SHP77 treated with DMSO at 0.1 percent for 48 hours (cell line): ENCODE data around the gene ZBTB5.
"Not testable (repeated sequence)": the region's sequence is repeated elsewhere in the genome, so short reads cannot be mapped to it uniquely, and the experiment has no call there.

ENCODE experiments used
- DNase-seq: peaks from one replicate; lab custom pipeline; 2025; lab: John Stamatoyannopoulos, UW

Gene ZBTB5

GRCh38 chr9:37486256-37486615, 21.0 kb upstream of the ZBTB5 start:
- DNase-seq, result no peak

DNA sequence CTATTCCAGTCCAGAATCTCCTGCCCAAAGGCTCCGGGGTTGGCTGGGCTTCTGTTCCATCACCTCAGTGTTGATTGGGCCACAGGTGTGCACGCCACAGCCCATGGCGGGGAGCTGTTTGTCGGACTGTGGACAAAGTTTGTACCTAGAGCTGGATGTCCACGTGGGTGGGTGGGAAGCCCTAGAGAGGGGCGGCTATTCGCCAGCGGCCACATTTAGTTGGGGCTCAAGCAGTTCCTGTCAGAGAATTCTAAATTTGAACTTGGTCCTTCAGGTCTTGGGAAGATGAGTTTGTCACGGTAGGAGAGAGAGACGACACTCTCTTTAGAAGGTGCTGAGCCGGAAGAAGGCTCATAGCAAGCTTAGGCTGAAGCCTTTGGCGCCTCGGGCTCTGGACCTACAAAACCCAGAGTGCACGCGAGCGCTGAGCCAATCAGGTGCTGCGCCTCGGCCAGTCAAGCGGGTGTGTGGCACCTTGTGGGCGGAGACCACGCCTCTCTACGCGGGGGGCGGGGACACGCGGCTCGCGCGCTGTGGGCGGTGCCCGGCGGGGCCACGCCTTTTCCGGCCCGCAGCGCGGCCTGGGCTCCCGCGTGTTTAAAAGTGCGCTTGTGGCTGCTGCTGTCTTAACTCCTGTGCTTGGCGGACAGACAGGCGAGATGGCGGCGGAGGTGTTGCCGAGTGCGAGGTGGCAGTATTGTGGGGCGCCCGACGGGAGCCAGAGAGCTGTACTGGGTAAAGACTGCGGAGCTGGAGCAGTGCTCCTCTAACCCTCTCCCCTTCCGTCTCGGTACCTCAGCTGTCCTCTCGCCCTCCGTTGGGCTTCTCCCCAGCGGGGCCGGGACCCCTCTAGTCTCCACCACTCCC, 20.4 kb upstream of the ZBTB5 start, which contains the start of gene POLR1E:
TSS of gene POLR1E (plus strand) at position 560 of the 867 bp plus-strand sequence. CDS start at position 660, 100 bp downstream.
- peak; percentile 52 for DNase-seq

GRCh38 chr9:37480759-37481158, 15.5 kb upstream of the ZBTB5 start:
- DNase-seq, result no peak

DNA sequence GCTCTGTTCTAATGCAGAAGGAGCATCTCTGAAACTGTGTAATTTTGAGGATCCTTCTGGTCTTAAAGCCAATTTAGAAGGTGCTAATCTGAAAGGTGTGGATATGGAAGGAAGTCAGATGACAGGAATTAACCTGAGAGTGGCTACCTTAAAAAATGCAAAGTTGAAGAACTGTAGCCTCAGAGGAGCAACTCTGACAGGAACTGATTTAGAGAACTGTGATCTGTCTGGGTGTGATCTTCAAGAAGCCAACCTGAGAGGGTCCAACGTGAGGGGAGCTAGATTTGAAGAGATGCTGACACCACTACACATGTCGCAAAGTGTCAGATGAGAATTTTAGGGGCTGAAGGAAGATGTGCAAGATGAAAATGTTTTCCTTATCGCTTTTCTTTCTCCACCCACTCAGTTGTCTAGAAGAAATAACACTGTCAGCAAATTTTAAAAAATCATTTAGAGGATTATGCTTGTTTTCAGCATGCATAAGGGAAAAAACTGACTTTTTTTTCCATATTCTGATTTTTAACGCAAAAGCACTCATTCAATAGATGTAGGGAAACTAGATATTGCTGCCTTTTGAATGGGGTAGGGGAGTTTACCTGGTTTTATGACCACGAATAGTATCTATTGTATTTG, 12.9 kb upstream of the ZBTB5 start:
- DNase-seq, result not testable (repeated sequence)

DNA sequence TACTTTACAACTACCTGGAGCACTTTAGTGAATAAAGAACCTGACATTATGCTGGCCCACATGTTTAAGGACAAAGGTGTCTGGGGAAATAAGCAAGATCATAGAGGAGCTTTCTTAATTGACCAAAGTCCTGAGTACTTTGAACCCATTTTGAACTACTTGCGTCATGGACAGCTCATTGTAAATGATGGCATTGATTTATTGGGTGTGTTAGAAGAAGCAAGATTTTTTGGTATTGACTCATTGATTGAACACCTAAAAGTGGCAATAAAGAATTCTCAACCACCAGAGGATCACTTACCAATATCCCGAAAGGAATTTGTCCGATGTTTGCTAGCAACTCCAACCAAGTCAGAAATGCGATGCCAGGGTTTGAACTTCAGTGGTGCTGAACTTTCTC, 12.2 kb upstream of the ZBTB5 start:
- not testable (repeated sequence) for DNase-seq

- no peak for DNase-seq
These were observed 11.7 kb upstream of the ZBTB5 start for GRCh38 chr9:37476930-37477329.

GRCh38 chr9:37474438-37474837, 9.2 kb upstream of the ZBTB5 start:
- DNase-seq, result no peak

GRCh38 chr9:37473982-37474381, 8.7 kb upstream of the ZBTB5 start:
- not testable (repeated sequence) for DNase-seq

DNA sequence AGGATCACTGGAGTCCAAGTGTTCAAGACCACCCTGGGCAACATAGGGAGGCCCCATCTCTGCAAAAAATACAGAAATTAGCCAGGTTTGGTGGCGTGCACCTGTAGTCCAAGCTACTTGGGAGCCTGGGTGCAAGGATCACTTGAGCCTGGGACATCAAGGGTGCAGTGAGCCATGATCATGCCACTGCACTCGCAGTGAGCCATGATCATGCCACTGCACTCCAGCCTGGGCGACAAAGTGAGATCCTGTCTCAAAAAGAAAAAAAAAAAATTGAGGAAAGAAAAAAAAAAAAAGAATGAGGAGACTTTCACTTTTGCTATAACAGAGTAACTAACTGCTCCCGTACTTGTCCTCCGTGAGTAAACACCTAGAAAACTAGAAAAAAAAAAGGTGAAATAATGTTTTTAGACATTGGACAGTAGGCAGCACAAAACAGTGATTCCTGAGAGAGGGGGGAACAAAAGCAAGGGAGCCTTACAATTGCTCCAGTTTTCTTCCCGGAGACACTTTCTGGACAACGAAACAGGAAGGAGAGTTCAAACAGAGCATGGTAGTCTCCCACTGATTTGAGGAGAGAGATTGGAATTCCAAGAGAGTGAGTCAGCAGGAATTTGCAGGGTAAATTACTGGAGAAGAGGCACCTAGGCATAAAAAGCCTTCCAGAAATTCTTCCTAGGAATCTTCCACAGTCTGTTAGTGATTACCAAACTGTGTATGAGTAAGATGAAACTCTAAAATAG, 6.9 kb upstream of the ZBTB5 start:
- no peak for DNase-seq

GRCh38 chr9:37468620-37469019, 3.4 kb upstream of the ZBTB5 start:
- DNase-seq, result no peak

- DNase-seq, result peak; percentile 1
These were observed 2.3 kb upstream of the ZBTB5 start for GRCh38 chr9:37467530-37467929.

DNA sequence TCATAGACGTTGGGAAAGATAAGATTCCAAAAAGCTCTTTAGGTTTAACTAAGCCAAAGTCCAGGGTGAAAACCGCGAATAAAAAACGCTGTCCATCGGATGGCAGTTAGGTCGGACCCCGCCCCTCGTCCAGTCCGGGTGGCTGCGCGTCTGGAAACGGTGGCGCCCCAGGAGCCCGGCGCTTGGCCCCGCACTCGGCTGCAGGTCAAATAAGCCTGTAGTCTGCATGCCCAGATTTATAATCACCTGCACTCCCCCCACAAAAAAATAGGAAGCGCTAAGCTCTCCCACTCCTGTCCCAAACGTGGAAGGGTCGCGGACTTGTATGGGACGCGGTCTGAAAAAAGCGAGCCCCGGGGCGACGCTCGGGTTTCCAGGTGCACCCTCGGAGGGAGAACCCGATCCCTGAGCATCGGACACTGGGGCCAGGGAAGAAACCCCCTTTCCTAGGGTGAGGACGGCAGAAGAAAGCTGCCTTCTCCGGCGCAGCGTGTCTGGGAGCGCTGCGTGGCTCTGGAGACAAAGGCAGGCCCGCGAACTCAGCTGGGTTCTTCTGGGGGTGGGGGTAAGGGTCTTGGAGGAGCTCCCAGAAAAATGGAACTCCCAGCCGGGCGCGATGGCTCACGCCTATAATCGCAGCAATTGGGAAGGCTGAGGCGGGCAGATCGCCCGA, 923 bp upstream of the ZBTB5 start:
- no peak for DNase-seq

DNA sequence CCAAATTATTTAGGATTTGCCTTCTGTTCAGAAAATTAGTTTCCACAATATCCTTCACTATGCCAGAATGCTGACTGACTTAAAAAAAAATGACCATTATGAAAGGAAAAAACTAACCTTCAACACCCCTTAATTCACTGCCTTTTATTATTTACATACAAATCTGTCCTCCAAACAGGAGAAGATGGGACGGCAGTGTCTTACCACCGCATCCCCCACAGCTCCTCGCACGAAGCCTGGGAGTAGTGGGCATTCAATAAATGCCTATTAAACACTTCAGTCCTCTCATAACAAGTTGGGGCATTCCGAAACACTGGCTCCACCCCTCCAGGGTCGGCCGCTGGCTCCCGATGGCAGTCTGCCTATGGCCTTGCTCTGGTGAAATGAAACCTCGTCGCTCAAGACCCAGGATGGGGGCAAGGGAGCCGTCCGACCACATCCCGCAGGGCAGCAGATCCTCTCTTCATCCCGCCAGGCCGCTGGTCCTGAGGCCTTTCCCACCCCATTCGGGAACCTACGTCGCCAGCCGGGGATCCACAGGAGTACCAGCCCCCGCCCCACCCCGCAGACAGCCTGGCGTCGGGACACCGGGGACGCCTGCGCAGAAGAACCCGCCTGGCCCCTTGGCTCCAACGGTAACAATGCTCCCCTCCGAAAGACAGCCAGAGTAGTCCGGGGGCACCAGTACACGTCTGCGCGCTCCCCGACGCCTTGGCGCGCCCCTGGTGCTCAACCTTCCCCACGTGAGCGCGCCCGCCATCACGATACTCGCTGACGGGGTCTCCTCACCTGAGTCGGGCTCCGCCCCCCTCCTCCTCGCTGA, 613 bp downstream of the ZBTB5 start:
- DNase-seq, result peak; percentile 19

DNA sequence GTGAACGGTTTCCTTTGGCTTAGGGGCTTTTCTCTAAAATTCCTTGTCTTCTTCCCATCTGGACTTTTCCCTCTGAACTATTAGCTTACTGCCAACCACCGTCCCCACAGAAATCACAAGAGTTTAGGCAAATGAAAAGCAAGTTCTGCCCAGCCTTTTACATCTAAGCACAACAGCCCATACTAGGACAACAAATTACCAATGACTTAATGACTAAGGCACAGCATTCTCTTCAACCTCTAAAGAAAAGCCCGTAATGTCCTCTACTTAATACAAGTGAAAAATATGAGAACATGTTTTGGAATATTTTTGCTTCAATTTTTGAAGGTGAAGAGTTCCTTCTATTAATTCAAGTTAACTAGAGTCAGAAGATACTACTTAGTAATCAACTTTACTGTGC, 1.2 kb downstream of the ZBTB5 start:
- DNase-seq, result no peak

DNA sequence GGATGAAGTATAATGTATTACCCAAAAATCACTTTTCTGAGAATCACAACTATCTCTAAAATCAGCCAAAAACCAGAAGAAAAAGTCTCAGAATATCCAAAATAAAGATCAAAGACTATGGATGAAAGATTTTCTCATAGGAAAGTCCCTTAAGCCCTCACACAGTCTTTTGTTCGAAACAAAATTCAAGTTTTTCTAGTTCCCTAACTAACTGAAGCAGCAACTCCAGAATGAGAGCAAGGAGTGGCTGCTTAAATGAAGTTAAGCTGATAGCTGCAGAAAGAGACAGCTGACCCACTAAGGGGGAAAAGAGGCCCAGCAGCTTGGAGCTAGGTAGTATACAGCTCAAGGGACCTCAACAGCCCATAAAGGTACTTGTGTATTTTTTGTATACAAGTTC, 8.4 kb downstream of the ZBTB5 start:
- DNase-seq, result no peak

- no peak for DNase-seq
These were observed 9.2 kb downstream of the ZBTB5 start for GRCh38 chr9:37455884-37456647.

- no peak for DNase-seq
These were observed 11.0 kb downstream of the ZBTB5 start for GRCh38 chr9:37454238-37454637.

DNA sequence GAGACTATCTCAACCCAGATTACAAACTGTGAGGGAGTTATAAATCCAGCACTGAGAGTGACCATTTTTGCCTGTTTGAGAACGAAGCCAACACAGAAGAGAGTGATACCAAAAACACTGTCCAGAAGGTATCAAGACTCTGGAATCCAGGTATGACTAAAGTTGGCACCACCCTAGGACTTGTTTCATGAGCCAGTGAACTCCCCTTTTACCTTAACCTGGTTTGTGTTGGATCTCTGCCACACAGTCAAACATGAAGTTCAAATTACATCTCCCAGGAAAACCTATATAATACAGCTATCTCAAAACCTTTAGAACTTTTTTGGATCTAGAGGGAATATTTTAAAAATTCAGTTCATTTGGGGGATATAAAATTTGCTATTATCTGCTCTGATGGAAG, 11.4 kb downstream of the ZBTB5 start:
- DNase-seq, result no peak

DNA sequence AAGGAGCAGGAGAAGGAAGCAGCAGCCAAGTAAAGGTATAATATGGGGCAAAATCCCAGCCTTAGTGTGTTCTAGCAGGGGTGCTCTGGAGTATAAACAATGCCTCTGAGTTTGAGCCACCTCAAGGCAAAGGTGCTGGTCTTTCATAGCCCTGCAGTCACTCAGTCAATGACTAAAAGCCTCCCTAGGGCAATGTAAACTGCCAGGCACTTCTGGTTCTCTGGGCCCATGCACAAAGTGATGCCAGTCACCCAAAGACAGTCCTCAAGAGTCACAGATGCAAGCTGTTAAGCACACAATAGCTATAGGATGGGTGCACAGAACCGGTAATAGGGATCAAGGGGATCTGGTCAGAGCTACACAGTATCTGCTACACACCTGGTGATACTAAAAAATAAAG, 12.6 kb downstream of the ZBTB5 start:
- DNase-seq, result no peak

GRCh38 chr9:37451628-37452027, 13.6 kb downstream of the ZBTB5 start:
- DNase-seq, result no peak
